Peyer's patch (tissue), 4 donors: ENCODE data around the gene UVRAG.

Experiments used
- POLR2A ChIP-seq, 2 donors: fragments of 450-650 bp; IDR thresholded peaks; one replicate each; pipeline ENCODE4 v1.5.1; 2017; ENCODE audit warnings: antibody characterized with exemption in 2 of 2, mild to moderate bottlenecking in 2 of 2, moderate library complexity in 2 of 2
- TF ChIP-seq, protein P1 (sequence below), 6 experiments: fragments of 450-650 bp in 4 of 6; fragments of 200-600 bp in 2 of 6; sonication (generic) in 1 of 6; IDR thresholded peaks; one replicate each; pipeline ENCODE4 v1.5.1; 2017 to 2019; ENCODE audit warnings: antibody characterized with exemption in 6 of 6, mild to moderate bottlenecking in 3 of 6, moderate library complexity in 1 of 6

DNA sequence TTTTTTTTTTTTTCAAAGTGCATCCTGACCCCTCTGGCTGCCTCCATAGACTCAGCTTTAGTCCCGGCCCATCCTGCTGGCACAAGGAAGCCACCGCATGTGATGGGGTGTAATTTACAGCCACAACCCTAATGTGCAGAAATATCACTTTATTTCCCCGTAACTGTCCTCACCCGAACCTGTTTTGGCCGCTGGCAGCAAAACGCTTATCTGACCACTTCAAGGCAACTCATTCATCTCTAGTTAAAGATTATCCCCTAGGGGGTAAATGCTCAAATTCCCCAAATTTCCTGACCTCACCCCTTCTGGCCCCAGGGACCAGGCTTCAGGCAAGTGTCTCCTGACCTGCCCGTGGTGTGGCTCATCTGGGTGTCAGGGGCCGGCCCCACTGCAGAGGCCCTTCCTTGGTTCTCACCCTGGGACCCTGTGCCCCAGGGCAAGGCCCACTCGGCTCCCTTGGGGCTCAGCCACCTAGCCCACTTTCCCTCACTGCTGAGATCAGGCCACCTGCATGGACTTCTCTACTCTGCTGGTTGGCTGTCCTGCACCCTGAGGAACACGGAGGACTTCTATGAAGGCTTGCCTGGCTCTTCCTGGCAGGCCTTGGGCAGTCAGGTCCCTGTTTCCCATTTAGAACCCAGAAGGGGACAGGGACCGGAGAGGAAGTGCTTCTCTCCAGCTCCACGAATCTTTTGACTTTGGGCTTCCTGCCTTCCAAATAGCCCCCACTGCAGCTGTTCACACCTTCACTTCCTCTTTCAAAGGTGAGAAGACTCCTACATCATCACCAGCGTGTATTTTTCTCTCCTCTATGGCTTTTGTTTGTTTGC, 337.9 kb downstream of the UVRAG start:
- TF ChIP-seq, protein P1, sequence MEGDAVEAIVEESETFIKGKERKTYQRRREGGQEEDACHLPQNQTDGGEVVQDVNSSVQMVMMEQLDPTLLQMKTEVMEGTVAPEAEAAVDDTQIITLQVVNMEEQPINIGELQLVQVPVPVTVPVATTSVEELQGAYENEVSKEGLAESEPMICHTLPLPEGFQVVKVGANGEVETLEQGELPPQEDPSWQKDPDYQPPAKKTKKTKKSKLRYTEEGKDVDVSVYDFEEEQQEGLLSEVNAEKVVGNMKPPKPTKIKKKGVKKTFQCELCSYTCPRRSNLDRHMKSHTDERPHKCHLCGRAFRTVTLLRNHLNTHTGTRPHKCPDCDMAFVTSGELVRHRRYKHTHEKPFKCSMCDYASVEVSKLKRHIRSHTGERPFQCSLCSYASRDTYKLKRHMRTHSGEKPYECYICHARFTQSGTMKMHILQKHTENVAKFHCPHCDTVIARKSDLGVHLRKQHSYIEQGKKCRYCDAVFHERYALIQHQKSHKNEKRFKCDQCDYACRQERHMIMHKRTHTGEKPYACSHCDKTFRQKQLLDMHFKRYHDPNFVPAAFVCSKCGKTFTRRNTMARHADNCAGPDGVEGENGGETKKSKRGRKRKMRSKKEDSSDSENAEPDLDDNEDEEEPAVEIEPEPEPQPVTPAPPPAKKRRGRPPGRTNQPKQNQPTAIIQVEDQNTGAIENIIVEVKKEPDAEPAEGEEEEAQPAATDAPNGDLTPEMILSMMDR (IDR thresholded peaks at IDR 0.05): no peak
- no peak for TF ChIP-seq POLR2A (IDR thresholded peaks at IDR 0.05)
